ENCODE measurements around the gene PSTPIP2. TPM values are rescaled to one million over a fixed set of nuclear protein-coding genes. Genes with fewer than 3 reads are reported as not detected.

PSTPIP2 gene
- total and polyA plus RNA-seq, 4 donors, result 4.0 to 14.7 (median 8.6) TPM

- Histone ChIP-seq H3K9ac (ENCODE audit: low read depth in 1 of 2, low read length in 2 of 2) (no peak overlapping the region), H3K27ac (ENCODE audit: low read depth in 1 of 2, low read length in 2 of 2) (no peak overlapping the region), H3K9me3 (ENCODE audit: control insufficient read depth in 4 of 4, low read length in 3 of 4) (no peaks in the 10 kb centered on the region), H3K36me3 (ENCODE audit: control insufficient read depth in 4 of 4, insufficient read depth in 3 of 4, low read depth in 1 of 4, low read length in 3 of 4) (peaks cover 0 to 3% (median 0%) of the 10 kb centered on the region in 4 donors), H3K4me3 (ENCODE audit: low read depth in 1 of 3, low read length in 3 of 3) (no peak overlapping the region), H3K27me3 (ENCODE audit: control insufficient read depth in 4 of 4, insufficient read depth in 4 of 4, low read length in 3 of 4) (no peaks in the 10 kb centered on the region), H3K4me1 (ENCODE audit: control insufficient read depth in 4 of 4, insufficient read depth in 4 of 4, low read length in 3 of 4) (peaks cover 3 to 13% (median 8%) of the 10 kb centered on the region in 4 donors)
- TF ChIP-seq, protein P1, sequence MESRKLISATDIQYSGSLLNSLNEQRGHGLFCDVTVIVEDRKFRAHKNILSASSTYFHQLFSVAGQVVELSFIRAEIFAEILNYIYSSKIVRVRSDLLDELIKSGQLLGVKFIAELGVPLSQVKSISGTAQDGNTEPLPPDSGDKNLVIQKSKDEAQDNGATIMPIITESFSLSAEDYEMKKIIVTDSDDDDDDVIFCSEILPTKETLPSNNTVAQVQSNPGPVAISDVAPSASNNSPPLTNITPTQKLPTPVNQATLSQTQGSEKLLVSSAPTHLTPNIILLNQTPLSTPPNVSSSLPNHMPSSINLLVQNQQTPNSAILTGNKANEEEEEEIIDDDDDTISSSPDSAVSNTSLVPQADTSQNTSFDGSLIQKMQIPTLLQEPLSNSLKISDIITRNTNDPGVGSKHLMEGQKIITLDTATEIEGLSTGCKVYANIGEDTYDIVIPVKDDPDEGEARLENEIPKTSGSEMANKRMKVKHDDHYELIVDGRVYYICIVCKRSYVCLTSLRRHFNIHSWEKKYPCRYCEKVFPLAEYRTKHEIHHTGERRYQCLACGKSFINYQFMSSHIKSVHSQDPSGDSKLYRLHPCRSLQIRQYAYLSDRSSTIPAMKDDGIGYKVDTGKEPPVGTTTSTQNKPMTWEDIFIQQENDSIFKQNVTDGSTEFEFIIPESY (IDR thresholded peaks at IDR 0.05), result no peak
- no peak for TF ChIP-seq REST (IDR thresholded peaks at IDR 0.05)
- WGBS, result over 99% methylated on average over 2 of the region's 2 CpGs
- no peak for DNase-seq (ENCODE audit: low spot score)
Observed at GRCh38 chr18:46035696-46036680, 36.1 kb downstream of the PSTPIP2 start.

DNA sequence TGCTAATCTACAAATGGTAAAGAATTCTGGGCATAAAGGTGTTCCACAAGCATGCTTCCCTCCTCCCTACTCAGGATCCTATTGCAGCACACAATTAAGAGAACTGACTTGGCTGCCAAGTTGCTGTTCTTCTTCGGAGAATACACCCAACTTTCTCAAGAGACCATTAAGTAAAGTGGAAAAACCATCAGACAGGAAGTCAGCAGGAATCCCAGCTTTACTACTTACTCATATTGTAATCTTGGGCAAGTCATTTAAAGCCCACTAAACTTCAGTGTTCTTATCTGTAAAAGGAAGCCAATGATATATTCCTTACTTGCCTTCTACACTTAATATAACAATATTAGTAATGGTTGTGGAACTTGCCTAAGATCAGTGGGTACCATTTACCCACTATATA lies 37.8 kb downstream of the PSTPIP2 start:
- no peak for DNase-seq (ENCODE audit: low spot score)
- Histone ChIP-seq H3K36me3 (ENCODE audit: control insufficient read depth in 4 of 4, insufficient read depth in 3 of 4, low read depth in 1 of 4, low read length in 3 of 4) (no peaks in the 10 kb centered on the region), H3K9ac (ENCODE audit: low read depth in 1 of 2, low read length in 2 of 2) (no peak overlapping the region), H3K27me3 (ENCODE audit: control insufficient read depth in 4 of 4, insufficient read depth in 4 of 4, low read length in 3 of 4) (no peaks in the 10 kb centered on the region), H3K4me1 (ENCODE audit: control insufficient read depth in 4 of 4, insufficient read depth in 4 of 4, low read length in 3 of 4) (peaks cover 3 to 13% (median 8%) of the 10 kb centered on the region in 4 donors), H3K27ac (ENCODE audit: low read depth in 1 of 2, low read length in 2 of 2) (no peak overlapping the region), H3K4me3 (ENCODE audit: low read depth in 1 of 3, low read length in 3 of 3) (no peak overlapping the region), H3K9me3 (ENCODE audit: control insufficient read depth in 4 of 4, low read length in 3 of 4) (no peaks in the 10 kb centered on the region)
- 75% methylated on average over 1 of the region's 1 CpG for WGBS
- TF ChIP-seq FOXA1 (IDR thresholded peaks at IDR 0.05), result no peak
- TF ChIP-seq, protein P2, sequence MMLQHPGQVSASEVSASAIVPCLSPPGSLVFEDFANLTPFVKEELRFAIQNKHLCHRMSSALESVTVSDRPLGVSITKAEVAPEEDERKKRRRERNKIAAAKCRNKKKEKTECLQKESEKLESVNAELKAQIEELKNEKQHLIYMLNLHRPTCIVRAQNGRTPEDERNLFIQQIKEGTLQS (IDR thresholded peaks at IDR 0.05), result no peak

DNA sequence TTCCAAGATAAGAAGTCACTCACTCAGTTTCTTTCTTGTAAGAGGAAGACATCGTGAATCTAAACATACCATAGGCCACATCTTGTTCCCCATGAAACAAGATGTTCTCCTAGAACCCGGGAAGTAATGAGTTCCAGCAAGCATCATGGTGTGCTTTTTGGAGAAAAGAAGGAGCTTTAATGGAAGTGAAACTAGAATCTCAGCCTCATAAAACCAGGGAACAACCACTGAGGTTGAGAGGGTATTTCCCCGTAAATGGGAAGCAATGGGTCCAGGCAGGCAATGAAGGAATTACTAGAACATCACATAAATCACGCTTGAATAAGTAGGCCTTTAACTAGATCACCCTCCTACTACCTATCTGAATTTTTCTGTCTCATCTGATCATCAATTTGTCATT lies 40.3 kb downstream of the PSTPIP2 start:
- Histone ChIP-seq H3K36me3 (ENCODE audit: control insufficient read depth in 4 of 4, insufficient read depth in 3 of 4, low read depth in 1 of 4, low read length in 3 of 4) (no peaks in the 10 kb centered on the region), H3K4me3 (ENCODE audit: low read depth in 1 of 3, low read length in 3 of 3) (no peak overlapping the region), H3K9ac (ENCODE audit: low read depth in 1 of 2, low read length in 2 of 2) (no peak overlapping the region), H3K9me3 (ENCODE audit: control insufficient read depth in 4 of 4, low read length in 3 of 4) (no peaks in the 10 kb centered on the region), H3K27me3 (ENCODE audit: control insufficient read depth in 4 of 4, insufficient read depth in 4 of 4, low read length in 3 of 4) (no peaks in the 10 kb centered on the region), H3K4me1 (ENCODE audit: control insufficient read depth in 4 of 4, insufficient read depth in 4 of 4, low read length in 3 of 4) (peaks cover 0 to 8% (median 4%) of the 10 kb centered on the region in 4 donors), H3K27ac (ENCODE audit: low read depth in 1 of 2, low read length in 2 of 2) (no peak overlapping the region)
- no peak for TF ChIP-seq FOXA1 (IDR thresholded peaks at IDR 0.05)
- TF ChIP-seq HNF4G (IDR thresholded peaks at IDR 0.05), result no peak
- TF ChIP-seq HNF4A (conservative IDR thresholded peaks at IDR 0.05), result no peak
- no peak for TF ChIP-seq EGR1 (IDR thresholded peaks at IDR 0.05; ENCODE audit: low read depth in 2 of 2)
- TF ChIP-seq RAD21 (IDR thresholded peaks at IDR 0.05), result no peak
- TF ChIP-seq GABPA (IDR thresholded peaks at IDR 0.05 in 1 of 2, conservative IDR thresholded peaks at IDR 0.05 in 1 of 2), result no peak
- TF ChIP-seq, protein P2 (IDR thresholded peaks at IDR 0.05), result no peak
- no peak for TF ChIP-seq YY1 (IDR thresholded peaks at IDR 0.05)
- no peak for TF ChIP-seq REST (IDR thresholded peaks at IDR 0.05)
- no peak for DNase-seq (ENCODE audit: low spot score)
- whole genome bisulfite sequencing, result 93% methylated on average over 4 of the region's 4 CpGs
